ENCODE data around the gene BBS12. TPM values are rescaled to one million over a fixed set of nuclear protein-coding genes. Genes with fewer than 3 reads are reported as not detected.

Gene BBS12
- total RNA-seq, 4 donors from 2014 or later = 10.3 to 15.2 (median 12.3) TPM

GRCh38 chr4:122775987-122776836 lies 43.7 kb downstream of the BBS12 start:
- no peaks in the 10 kb centered on the region for H3K4me1 ChIP-seq
- no peak overlapping the region for H3K27ac ChIP-seq
- H3K4me3 ChIP-seq (replicated peaks in 1 of 3) = no peak overlapping the region
- no peaks in the 10 kb centered on the region for H3K27me3 ChIP-seq
- H3K9me3 ChIP-seq = no peaks in the 10 kb centered on the region
- 75 to 82% methylated on average over 6 of the region's 6 CpGs for WGBS, 2 donors
- no peak for DNase-seq
- intact Hi-C loops (cut with DNase I) = no loop called here
- H3K36me3 ChIP-seq = no peaks in the 10 kb centered on the region
- no peak for TF ChIP-seq POLR2A (IDR thresholded peaks at IDR 0.05)
- TF ChIP-seq CTCF (IDR thresholded peaks at IDR 0.05) = no peak

GRCh38 chr4:122776916-122777315 lies 44.4 kb downstream of the BBS12 start:
- Histone ChIP-seq H3K4me3 (replicated peaks in 1 of 3) (no peak overlapping the region), H3K36me3 (no peaks in the 10 kb centered on the region), H3K4me1 (no peaks in the 10 kb centered on the region), H3K27ac (no peak overlapping the region), H3K27me3 (no peaks in the 10 kb centered on the region), H3K9me3 (no peaks in the 10 kb centered on the region)
- no peak for TF ChIP-seq CTCF (IDR thresholded peaks at IDR 0.05)
- TF ChIP-seq POLR2A (IDR thresholded peaks at IDR 0.05) = no peak
- DNase-seq = no peak
- intact Hi-C loops (cut with DNase I) = no loop called here
- 87% methylated on average over 4 of the region's 4 CpGs for WGBS, 2 donors

GRCh38 chr4:122777846-122778673 lies 45.6 kb downstream of the BBS12 start:
- no peak for DNase-seq
- H3K4me1 ChIP-seq = peaks cover 0 to 3% of the 10 kb centered on the region in 2 donors
- no peaks in the 10 kb centered on the region for H3K9me3 ChIP-seq
- no peaks in the 10 kb centered on the region for H3K27me3 ChIP-seq
- TF ChIP-seq CTCF (IDR thresholded peaks at IDR 0.05) = no peak
- TF ChIP-seq POLR2A (IDR thresholded peaks at IDR 0.05) = no peak
- intact Hi-C loops (cut with DNase I) = no loop called here
- no peak overlapping the region for H3K4me3 ChIP-seq (replicated peaks in 1 of 3)
- no peaks in the 10 kb centered on the region for H3K36me3 ChIP-seq
- 91 to 93% methylated on average over 7 of the region's 7 CpGs for WGBS, 2 donors
- H3K27ac ChIP-seq = no peak overlapping the region

- H3K4me1 ChIP-seq = peaks cover 2 to 14% of the 10 kb centered on the region in 2 donors
- no peaks in the 10 kb centered on the region for H3K36me3 ChIP-seq
- no peak for DNase-seq
- intact Hi-C loops (cut with DNase I) = no loop called here
- H3K4me3 ChIP-seq (replicated peaks in 1 of 3) = no peak overlapping the region
- no peaks in the 10 kb centered on the region for H3K9me3 ChIP-seq
- no peak for TF ChIP-seq CTCF (IDR thresholded peaks at IDR 0.05)
- no peak for TF ChIP-seq POLR2A (IDR thresholded peaks at IDR 0.05)
- H3K27me3 ChIP-seq = no peaks in the 10 kb centered on the region
- 67 to 80% methylated on average over 2 of the region's 2 CpGs for WGBS, 2 donors
- no peak overlapping the region for H3K27ac ChIP-seq
These were observed 49.0 kb downstream of the BBS12 start for GRCh38 chr4:122781486-122781885.
